Cerebellar nuclear complex (tissue), 1 donor: ENCODE results near the gene CATSPER3.

Source experiments
- DNase-seq, 2 experiments: peaks; one replicate each; lab custom pipeline; 2025; lab: John Stamatoyannopoulos, UW

CATSPER3 gene

DNA sequence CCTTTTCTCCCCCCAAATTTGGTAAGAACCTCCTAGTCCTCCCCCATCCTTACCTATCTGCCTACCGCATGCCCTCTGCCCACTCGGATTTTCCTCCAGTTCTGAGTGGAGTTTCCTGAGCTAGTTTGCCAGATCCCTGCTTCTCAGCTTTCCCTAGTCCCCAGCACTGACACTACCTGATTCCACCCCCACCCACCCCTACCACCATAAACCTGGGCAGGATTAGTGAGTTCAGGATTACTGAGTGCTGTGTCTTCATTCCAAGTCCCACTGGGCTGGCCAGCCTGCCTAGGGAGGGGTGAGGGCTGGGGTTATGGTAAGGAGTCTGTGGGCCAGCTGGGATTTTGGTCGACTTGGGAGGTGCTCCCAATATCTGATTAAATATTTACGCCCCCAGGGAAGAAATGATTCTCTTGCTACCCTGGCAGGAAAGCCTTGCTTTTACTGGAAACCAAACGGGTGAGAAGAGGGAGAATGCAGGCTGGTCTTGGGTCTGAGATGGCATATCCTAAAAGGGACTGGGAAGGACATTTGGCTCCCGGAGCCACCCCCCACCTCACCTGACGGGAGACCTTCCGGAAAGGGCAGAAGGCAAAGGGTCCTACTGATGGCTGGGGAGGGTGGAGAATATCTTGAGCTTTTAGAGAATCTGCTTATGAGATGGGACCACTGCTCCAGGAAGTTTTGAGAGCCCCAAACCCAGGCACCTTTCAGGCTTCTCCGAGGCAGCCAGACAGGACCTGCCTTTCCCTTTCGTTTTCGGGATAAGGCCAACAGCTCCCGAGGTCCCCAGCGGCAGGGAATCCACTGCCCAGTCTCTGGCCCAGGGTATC is 62.6 kb downstream of the CATSPER3 start:
- DNase-seq: no peak

DNA sequence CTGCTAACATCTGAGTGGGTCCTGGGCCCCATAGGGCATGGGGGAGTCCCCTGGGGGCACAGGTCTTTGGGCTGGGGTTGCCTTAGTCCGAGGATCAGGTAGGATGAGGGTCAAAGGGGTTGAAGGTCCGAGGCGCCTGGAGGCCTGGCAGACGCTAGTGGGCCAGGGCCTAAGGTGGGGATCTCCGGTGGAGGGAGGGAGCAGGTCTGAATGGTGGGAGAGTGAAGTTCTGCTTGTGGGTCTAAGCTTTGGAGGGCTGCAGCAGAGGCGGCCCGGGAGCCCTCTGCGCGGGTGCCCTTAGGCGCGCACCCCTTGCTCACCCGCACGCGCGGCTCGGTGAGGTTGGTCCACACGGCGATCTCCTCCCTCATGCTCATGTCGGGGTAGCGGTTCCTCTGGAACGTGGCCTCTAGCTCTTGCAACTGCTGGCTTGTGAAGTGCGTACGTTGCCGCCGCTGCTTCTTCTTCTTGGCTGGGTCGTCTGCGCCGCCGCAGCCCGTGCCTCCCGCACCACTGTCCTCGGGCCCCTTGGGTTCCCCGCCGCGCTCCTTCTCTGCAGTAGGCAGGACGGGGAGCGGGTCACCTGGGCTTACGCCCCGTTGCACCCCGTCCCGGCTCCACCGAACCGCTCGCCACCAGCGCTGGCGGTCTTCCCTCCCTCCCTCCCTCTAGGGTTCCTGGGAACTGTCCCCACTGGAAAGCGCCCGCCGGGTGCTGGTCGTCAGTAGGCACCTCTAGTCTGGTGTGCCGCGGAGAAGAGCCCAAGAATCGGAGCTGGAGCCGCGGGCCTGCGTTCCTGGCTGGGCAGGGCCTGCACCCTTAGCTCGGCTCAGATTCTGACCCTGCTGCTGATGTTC is 63.5 kb downstream of the CATSPER3 start:
- DNase-seq: no peak

DNA sequence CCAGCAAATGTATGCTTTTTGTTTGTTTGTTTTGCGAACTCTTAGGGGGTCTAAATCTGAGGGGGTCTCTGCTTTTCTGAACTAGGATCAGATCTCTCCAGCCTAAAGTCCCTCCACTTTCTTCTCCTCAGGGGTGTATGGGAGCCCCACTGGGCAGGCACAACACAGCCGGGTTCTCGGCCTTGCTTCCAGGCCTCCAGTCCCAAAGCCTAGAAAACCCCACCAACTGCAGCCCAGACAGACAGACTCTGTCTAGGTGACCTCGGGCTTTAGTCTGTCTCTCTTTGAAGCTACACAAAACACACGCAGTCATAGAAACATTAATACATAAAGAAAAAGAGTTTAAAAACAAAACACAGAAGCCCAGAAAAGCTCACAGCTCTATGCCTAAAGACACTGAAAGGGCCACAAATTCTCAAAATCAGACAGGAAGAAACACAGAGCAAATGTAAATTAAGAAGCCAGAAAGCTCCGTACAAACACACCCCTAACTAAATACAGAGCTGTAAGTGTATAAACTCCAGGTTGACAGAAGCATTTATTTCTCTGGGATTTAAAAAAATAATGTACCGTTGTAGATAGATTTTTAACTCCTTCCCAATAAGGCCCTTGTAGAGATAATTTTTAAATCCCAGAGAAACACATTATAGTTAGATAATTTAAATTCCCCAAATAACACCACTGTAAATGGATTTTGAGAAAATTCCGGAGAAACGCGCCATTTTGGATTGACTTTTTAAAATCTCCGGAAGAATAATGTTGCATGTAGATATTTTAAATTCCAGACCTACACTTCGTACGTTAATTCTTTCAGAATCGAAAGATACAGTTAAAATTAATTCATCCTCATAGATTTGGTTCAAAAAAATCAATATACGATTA is 64.3 kb downstream of the CATSPER3 start:
- no peak for DNase-seq

DNA sequence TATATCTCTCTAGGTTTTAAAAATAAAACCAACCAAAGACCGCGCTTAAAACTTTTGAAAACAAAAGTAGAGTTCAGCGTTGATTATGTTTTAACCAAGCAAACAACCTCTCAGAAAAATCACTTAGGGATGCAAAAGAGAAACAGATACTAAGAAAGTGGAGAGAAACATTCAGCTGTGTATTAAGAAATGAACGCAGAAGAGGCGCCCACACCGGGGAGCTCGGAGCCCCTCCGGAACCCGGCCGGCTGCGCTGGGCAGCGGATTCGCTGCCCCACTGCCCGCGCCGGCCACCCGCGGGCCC is 64.9 kb downstream of the CATSPER3 start:
- DNase-seq: no peak

DNA sequence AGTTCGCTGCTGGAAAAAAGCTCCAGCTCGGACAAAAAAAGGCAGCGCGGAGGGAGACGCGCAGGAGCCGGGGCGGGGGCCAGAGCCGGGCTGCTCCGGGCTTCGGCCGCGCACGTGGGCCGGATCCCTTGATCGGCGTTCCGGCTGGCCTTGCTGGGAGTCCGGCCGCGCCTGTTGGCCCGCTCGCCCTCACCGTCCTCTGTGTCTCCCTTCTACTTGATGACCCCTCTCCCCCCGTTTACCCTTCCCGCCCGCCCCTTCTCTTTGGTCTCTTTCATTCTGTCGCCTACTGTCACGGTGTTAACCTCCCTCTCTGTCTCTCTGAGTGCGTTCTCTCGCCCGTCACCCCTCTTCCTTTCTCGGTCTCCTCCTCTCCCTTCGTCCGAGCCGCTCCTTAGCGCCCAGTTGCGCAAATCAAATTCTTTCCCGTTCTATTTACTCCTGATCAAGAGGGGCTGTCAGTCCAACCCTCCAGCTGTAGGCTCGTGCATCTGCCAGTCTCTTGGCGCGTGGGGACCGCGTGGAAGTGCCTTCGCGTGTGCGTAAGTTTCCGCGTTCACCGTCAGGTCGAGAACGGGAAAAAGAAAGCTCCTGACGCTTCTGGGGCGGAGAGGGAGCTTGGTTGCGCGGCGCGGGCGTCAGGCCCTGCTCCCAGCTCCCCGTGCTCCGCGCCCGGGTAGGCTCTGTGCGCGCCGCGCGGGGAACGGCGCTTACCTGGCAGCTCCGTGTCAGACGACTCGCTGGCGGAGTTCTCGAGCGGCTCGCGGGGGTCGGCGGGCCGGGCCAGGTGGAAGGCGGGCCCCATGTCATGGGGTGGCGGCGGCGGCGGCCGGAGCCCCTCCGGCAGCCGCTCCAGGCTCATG is 65.5 kb downstream of the CATSPER3 start:
- DNase-seq: no peak

DNA sequence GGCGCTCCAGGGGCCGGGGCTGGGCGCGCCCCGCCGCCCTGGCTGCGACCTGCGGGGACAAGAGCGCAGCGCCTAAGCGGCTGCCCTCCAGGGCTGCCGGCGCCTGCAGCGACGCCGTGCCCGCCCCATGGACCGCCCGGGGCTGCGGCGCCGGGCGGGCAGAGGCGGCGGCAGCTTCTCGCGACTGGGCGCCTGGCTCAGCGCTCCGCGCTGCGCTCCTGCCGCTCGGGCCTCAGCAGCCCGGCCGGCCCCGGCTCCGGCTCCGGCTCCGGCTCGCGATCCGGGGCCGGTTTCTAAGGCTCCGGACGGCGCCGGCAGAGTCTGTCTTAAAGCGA is 66.2 kb downstream of the CATSPER3 start, which contains the start of gene PITX1:
Gene PITX1, minus strand, starts transcription at position 328 of the 335 bp plus-strand sequence. CDS start 347 bp downstream, outside the sequence.
- no peak for DNase-seq

DNA sequence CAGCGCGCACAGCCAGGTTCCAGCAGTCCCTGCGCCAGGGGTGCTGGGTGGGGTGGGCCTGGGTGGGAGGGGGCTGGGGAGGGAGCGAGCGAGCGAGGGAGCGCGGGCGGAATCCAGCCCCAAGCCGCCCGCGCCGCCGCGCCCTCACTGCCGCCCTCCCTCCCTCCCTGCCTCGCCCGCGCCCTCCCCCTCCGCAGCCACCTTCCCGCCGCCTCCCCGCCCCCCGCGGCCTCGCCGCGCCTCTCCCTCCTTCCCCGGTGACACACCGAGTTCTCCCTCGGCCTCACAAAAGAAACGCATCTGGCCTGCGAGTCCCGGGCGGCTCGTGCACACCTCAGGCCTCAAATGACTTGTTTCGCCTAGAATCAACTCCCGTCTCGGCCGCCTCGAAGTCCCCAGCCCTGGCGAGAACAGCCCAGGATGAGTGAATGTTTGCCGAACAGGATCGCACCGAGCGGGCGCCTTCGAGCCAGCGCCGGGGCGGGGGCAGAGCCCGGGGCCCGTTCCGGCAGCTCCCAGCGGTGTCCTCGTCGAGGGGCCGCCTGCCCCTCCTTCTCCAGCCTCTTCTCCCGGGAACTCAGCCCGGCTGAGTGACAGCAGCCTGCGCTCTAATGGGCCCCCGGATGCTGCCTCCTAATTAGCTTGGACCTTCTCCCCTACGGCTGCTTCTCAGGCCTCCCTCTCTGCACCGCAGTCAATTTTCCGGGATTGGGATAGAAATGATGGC is 66.7 kb downstream of the CATSPER3 start:
- no peak for DNase-seq

DNA sequence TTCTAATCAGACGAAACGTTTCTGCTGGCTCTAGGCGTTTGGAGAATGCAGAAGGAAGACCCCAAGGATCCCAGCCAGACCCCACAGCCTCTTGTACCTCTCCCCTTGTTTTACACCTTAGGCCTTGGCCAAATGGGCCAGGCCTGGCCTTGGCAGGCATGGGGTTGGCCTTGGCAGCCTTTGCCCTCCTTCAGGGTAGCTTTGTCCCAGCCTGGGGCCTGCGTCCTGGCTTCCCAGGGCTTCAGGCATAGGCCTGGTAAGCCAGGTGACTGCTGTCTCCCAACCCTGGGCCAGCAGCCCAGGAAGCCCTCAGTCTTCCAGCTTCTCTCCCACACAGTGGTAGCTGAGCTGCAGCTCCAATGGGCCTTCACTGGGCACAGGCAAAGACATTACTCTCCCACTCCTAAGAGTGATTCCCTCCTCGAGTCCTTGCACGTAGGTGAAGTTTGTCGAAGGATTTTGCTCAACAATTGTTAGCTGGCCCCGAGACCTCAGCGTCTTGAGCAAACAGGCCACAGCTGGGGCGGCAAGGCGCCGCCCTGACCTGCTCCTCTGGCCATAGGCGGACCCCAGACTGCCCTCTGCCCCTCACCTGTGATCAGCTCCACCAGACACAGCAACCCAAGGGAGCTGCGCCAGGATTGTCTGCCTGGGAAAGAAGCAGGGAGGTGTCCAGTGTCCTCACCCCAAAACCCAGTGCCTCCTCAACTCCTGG is 67.4 kb downstream of the CATSPER3 start:
- DNase-seq: no peak

DNA sequence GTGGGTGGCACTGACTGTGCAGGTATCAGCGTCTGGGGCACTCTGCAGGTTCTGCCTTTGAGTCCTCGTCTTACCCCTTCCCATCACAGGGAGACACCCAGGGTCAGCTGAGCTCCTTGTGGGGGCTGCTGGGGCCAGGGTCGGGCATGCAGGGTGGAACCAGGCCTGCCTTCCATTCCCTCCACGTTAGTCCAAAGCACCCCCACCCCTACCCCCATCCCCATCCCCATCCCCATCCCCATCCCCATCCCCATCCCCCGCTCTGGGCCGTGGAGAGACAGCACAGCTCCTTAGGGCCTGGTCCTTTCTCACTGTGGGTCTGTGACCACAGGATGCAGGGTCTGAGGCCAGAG is 67.9 kb downstream of the CATSPER3 start:
- DNase-seq: no peak

DNA sequence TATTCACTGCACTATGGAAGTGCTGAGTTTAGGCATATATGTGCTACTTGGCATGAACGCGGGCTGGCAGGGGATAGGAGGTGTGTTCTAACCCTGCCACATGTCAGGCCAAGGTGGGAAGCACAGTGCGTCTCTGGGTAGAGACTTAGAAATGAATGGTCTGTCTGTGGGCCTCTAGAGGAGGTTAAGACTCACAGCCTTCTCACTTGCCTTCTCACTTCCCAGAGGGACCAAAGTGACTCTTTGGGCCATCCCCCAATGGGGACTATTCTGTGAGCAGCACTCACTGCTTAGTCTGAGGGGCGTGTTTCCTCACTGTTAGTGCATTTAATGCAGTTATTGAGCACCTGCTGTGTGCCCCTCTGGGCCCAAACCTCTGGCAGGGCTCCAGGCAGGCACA is 68.7 kb downstream of the CATSPER3 start:
- no peak for DNase-seq

DNA sequence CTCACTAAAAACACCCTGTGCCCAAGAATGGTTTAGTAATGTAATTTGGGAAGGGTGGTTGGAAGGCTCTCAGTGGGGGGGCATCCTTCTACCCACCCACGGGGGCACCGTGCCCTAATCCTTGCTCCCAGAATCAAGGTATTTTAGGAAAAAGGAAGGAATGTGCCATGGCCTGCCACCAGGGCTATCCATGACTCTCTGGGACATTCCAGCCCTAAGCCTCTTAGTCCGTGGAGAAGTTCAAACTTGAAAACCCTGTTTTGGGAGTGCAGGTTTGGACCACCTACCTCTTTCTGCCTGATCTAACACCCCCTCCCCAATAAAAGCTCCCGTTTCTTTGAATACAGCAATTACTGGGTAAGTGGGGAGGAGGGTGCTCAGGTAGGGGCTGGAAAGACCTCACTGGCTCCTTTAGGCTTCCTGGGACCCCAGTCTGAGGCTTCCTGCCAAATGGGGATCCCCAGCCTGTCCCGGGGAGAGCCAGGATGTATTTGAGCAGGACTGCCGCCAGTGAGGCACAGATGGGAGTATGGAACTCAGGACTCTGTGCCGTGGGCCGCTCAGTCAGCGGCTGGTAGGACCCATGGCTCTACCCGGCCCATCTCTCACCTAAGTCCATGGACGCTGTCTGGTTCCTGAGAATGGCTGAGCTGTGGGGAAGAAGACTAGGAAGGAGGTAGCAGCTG is 70.0 kb downstream of the CATSPER3 start:
- no peak for DNase-seq

DNA sequence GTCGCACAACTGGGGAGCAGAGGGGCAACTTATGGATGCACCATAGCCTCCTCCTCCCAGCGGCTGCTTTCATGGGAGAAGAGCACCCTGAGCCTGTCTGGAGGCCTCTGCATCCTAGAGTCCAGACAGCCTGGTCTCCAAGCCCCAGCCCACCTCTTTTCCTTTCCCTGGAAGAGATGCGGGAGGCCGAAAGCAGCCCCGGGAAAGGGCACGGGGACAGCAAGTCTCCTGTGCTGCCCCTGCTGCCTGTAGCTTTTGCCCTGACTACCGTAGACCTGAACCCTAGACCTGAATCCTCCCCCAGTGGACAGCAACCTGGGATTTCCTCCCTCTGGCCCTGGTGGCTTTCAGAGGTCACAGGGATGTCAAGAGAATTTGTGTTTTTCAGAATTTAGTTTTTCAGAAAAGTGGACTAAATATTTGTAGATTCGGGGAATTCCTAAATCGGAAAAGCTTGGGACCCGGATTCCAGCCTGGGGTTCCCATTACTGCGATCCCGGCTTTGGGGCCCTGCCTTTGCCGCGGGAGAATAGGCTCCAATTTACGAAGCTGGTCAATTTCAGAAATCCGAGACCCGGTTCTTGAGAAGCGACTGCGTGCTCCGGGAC is 70.6 kb downstream of the CATSPER3 start:
- DNase-seq: no peak

DNA sequence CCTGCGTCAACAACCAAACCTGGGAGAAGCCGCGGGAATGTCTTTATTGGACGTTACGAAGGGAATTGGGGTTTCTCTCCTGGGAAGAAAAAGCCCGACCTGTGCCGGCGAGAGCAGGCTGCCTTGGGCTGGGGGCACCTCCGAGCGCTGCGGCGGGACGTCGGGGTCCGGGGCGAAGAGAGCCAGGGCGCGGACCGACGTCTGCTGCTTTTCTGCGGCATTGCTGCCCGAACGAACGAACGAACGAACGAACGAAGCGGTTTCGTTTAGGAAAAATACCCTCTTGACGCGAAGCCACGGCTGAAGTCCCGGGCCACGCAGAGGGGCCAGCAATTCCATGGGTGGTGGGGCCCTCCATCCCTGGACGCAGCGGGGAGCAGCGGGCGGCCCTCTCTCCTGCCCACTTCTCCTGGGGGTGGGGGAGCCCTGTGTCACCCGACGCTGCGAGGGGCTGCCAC is 71.1 kb downstream of the CATSPER3 start:
- DNase-seq: no peak

DNA sequence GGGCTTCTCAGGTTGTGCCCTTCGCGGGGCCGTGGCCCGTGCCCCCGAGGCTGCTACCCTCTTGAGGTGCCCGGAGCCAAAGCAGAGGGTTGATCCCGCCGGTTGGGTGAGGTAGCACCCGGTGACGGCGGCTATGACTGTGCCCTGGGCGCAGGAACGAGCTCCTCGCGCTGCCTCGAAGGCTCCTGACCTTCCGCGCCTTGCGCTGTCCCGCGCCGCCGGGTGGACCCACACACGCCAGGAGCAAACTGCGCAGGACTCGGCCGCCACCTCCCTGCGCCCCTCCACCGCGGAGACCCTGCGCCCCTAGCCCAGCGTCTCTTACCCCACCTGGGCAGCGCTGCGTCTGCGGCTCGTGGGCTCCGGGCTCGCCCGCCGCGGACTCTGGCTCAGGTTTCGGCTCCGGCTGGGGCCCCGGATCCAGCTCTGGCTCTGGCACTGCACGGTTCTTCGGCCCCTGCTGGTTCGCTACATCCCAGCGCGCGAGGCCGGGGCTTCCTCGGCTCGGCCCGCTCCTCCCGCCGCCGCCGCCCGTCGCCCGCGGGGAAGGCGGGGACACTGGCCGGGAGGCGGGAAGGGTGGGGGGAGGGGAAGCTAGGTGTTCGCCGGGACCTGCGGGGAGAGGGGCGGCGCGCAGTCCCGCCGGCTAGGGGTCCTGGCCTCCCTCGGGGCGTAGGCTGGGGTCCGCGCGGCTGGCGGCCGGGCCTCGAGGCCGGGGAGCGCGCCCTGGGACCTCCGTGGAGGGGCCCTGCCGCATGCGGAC is 71.7 kb downstream of the CATSPER3 start:
- no peak for DNase-seq

DNA sequence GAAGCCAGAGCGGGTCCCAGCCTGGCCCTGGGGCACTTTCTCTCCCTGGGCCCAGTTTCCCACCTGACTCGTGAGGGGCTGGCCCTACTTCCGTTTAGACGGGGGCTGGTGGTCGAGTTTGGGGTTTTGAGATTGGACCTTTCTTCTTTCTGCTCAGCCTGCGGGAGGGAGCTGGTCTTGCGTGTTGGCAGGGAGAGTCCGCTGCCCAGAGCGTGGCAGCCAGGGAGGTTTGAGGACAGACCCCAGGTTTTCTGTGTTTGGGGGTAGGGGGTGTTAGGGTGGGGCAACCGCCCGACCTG is 72.3 kb downstream of the CATSPER3 start:
- no peak for DNase-seq

DNA sequence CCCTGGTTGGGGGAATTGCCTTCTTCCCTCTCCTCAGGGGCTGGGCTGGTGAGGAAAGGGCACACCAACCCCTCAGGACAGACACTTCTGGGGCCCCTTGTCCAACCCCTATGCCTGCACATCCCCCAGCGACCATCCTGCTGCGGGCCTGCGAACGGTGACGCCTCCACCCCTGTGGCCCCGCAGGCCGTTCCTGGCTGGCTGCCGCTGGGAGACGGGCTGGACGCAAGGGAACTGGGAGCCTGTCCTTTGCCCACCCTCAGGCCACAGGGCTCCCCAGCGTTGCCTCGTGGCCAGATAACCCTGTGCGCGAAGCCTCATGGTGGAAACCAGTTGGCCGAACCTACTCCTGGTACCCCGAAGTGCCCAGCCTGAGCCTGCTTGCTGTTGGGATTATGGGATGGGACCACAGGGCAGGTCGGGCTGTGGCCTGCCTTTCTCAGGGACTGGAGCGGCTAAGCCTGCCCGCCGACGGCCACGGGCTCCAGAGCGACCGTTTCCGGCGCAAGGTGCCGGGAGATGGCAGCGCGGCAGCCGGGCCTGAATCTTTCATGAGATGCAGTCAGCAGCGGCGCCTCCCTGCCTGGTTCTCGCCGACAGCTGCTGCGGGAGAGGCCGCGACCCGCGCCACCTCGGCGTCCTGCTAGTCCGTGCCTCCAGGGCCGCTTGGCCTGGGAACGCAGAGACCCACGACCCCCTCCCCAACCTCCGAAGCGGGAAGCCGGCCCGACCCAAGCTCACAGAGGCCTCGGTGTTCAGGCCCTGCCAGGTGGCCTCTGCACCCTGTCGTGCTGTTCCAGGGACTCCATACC is 72.8 kb downstream of the CATSPER3 start:
- DNase-seq: no peak

DNA sequence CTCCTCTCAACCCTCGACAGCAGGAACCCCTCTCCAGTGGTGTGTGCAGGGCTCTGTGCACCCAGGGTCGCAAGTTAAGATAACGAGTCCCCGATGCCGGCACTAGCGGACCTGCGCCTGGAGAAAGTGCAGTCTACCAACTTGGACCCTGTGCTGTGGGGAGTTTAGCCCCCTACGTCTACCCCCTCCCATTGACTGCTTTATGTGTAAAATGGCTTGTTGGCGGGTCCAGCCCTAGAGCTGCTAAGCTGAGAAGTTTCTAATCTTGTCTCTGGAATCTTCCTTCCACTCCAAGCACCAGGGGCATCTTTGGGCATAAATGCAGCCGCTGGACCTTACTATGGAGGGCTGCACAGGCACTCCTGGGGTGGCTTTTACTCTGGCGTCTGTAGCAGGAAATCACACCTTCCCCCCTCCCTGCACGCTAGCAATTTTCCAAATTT is 73.5 kb downstream of the CATSPER3 start:
- DNase-seq: no peak

DNA sequence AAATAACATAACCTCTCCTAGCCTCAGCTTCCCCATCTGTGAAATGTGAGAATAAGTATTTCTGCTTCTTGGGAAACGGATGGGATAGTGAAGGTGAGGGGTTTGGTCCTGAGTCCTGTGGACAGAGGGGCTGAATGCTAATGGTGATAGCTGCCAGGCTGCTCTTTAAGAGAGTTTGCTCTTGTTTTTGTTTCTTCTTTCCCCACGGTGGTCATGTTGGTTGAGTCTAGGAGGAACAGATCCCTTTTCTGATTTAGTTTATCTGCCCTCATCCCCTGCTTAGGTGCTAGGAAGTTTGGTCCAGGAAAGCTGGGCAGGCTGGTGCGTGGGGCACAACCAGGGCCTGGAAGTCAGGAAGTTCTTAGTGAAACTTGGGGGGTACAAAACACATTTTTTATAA is 74.0 kb downstream of the CATSPER3 start:
- no peak for DNase-seq
